Left colon (tissue), 2 donors: ENCODE measurements around the gene CST1. TPM values are rescaled to one million over a fixed set of nuclear protein-coding genes. Genes with fewer than 3 reads are reported as not detected.
"Not testable (repeated sequence)": the region's sequence is repeated elsewhere in the genome, so short reads cannot be mapped to it uniquely, and the experiment has no call there.

Experiments
- ATAC-seq: fragments of 200-7000 bp; cut with Tn5 transposase; one replicate; pipeline ENCODE4 v1.9.1; 2020; ENCODE audit warnings: mild to moderate bottlenecking, moderate library complexity
- DNase-seq, 2 donors: peaks; one replicate each; pipeline ENCODE4 v3.0.0-alpha.2; 2020
- intact Hi-C, 2 donors: fragments of 100-400 bp; cut with DNase I in 1 of 2; cut with micrococcal nuclease in 1 of 2; formaldehyde crosslinking; loops; one replicate each; pipeline versions ENCODE4 v1.11.2 to v1.14.0; 2022; cut with DNase I, micrococcal nuclease
- total RNA-seq, 2 donors: library from RNA; stranded (reverse); fragmentation: NEBNext Ultra II Directional; extraction: Animal tissue kit (Norgen Biotek cat#: 25700); gene quantifications; one replicate each; pipeline ENCODE4 v1.2.1, GENCODE V29; 2021
- donor health status: DM: no; HTN: no; CAD: no.
- donor health status: DM: yes; HTN: yes; CAD: no.

CST1 gene
- total RNA-seq, 2 donors from 2014 or later: not detected

GRCh38 chr20:23759306-23759940, 8.7 kb upstream of the CST1 start:
- no peak for ATAC-seq
- intact Hi-C loops: no loop called here
- no peak for DNase-seq

- ATAC-seq, intact Hi-C loops, DNase-seq: not testable (repeated sequence)
These were observed 6.1 kb upstream of the CST1 start for GRCh38 chr20:23756792-23757191.

GRCh38 chr20:23755131-23755611, 4.4 kb upstream of the CST1 start:
- intact Hi-C loops, ATAC-seq, DNase-seq: not testable (repeated sequence)

GRCh38 chr20:23754731-23755130, 4.0 kb upstream of the CST1 start:
- DNase-seq: no peak
- intact Hi-C loops: no loop called here
- no peak for ATAC-seq

- intact Hi-C loops: no loop called here
- ATAC-seq (no peak), DNase-seq (no peak)
These were observed 2.9 kb upstream of the CST1 start for GRCh38 chr20:23753589-23753988.

GRCh38 chr20:23753194-23753548, 2.4 kb upstream of the CST1 start:
- intact Hi-C loops: no loop called here
- DNase-seq (no peak), ATAC-seq (no peak)

DNA sequence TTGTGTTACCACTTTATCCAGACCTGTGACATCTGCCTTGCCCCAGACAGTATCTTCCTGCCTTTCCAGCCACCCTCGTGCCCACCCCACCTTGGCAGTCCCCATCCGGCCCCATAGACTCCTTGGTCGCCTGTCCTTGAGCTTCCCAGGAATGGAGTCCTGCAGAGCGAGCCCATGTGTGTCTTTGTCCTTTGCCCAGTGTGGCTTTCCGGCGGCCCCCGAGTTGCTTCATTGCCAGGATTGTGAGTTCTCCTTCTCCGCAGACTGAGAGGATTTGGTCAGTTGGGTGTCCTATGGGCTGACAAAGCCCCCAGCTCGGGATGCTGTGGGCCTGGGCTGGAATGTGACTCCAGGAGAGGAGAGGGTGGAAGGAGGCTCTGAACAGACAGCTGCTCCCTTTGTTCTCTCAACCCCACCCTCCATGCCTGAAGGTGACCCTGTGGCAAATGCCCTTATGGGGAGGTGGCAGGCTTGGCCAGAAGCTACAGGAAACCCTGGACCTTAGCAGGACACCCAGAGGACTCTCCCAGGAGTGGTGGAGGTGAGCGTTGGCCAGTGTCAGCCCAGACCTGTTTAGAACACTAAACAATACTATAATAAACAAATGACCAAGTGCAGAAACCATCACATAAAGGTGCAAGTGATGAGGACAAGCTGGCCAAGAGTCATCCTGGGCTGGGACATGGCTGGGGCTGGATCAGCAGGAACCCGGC, 1.9 kb upstream of the CST1 start:
- intact Hi-C loops: no loop called here
- no peak for ATAC-seq
- no peak for DNase-seq

- ATAC-seq: no peak
- no peak for DNase-seq
- intact Hi-C loops: no loop called here
These were observed 1.3 kb upstream of the CST1 start for GRCh38 chr20:23752019-23752418.

DNA sequence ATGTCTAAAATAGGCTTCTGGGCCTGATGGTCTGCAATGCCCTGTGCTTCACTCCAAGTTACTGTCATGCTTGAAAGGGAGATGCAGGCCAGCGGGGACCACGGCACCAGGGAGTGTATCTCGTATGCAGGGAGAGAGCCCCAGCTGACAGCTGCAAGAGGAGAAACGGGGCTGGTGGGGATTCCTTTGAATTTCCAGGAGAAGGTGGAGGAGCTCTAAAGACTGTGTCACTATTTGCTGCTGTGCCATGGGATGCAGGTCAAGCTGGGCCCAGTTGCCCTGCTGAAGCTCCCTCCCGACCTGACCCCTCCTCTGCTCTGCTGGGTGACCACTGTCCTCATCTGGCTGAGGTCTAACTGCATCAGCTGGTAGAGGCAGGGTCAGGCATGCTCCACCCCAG, 989 bp downstream of the CST1 start:
- ATAC-seq: no peak

GRCh38 chr20:23748975-23749374, 1.8 kb downstream of the CST1 start:
- DNase-seq, ATAC-seq, intact Hi-C loops: not testable (repeated sequence)

More for the DNA sequence above, 989 bp downstream of the CST1 start:
- intact Hi-C loops: no loop called here
- DNase-seq: no peak

DNA sequence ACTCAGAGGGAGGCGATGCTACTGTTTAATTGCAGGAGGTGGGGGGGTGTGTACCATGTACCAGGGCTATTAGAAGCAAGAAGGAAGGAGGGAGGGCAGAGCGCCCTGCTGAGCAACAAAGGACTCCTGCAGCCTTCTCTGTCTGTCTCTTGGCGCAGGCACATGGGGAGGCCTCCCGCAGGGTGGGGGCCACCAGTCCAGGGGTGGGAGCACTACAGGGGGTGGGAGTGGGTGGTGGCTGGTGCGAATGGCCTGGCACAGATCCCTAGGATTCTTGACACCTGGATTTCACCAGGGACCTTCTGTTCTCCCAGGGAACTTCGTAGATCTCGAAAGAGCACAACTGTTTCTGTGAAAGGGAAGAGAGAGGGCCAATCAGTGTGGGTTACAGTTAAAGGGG, 3.2 kb downstream of the CST1 start:
- DNase-seq, intact Hi-C loops, ATAC-seq: not testable (repeated sequence)

- ATAC-seq, intact Hi-C loops, DNase-seq: not testable (repeated sequence)
These were observed 3.6 kb downstream of the CST1 start for GRCh38 chr20:23747092-23747491.

- DNase-seq (no peak), ATAC-seq (no peak)
- intact Hi-C loops: no loop called here
These were observed 4.4 kb downstream of the CST1 start for GRCh38 chr20:23746321-23746720.

DNA sequence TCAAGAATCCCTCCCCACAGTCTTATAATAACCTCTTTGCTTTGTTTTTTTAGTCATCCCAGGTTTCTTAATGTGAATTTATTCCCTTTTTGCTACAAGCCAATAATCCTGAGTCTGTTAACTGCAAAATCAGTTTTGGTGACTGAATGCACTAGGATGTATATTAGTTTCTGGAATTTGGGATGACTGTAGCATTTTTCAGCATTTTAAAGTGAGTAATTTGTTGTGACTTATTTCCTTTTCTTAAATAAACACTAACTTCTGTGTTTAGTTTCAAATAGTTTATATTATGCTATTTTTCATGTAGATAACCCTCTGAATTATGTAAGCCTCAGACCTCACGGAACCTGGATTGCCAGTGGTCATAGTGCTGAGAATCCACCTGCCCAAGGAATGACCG, 5.5 kb downstream of the CST1 start:
- ATAC-seq (no peak), DNase-seq (no peak)
- intact Hi-C loops: no loop called here

GRCh38 chr20:23744817-23745216, 5.9 kb downstream of the CST1 start:
- ATAC-seq (no peak), DNase-seq (no peak)
- intact Hi-C loops: no loop called here

DNA sequence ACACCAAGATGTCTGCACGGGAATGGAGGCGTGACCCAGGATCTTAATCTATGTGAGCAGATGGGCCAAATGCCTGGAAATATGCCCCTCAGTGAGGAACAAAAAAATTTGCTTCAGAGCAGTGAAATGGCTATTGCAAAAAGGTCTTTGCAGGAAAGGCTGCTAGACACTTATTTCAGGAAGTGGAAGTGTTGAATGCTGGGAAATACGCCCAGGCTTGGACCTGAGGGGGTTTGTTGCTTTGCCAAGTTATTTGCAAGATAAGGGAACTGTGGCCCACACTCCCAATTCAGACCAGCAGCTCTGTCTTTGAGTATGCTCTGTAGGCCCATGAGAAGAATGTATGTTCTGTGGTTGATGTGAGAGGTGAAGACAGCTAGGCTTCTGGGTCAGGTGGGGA, 15.3 kb downstream of the CST1 start:
- ATAC-seq, DNase-seq, intact Hi-C loops: not testable (repeated sequence)

DNA sequence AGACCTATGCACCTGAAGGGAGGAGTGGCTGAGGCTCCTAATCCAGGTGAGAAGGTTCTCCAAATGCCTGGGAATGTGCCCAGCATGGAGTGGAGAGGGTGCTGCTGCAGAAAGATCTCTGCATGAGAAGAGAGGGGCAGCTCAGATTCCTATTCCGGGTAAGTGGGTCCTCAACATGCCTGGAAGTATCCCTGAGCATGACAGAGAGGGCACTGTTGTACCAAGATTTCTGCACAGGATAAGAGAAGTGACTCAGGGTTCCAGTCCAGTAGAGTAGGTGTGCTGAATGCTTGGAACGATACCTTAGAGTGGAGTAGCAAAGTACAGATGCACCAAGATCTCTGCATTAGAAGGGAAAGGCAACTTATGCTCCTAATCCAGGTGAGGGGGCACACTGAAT, 15.8 kb downstream of the CST1 start:
- ATAC-seq, DNase-seq, intact Hi-C loops: not testable (repeated sequence)

GRCh38 chr20:23734440-23734839, 16.3 kb downstream of the CST1 start:
- DNase-seq, intact Hi-C loops, ATAC-seq: not testable (repeated sequence)

DNA sequence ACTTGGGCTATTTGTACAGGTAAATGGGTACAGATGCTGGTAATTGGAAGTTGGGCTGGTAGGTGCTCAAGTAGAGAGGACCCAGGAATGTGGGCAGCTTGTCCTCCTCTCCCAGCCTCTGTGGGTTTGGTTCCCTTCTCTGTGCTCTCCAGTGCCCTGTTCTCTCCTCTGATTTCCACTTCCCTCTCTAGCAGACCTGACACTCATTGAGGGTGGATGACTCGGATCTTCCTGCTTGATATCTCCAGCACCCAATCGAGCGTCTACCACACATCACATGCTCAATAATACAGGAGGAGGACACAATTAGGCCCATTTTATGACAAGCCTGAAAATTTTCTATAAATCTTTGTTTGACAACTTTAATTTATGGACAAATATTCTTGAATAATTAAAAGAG, 23.7 kb downstream of the CST1 start:
- intact Hi-C loops: no loop called here
- ATAC-seq (no peak), DNase-seq (no peak)

GRCh38 chr20:23725102-23725501, 25.6 kb downstream of the CST1 start:
- intact Hi-C loops: no loop called here

More at GRCh38 chr20:23725102-23725501, 25.6 kb downstream of the CST1 start:
- ATAC-seq (no peak), DNase-seq (no peak)
